Aorta (tissue), 5 donors: ENCODE data around the gene RNF141. TPM values are rescaled to one million over a fixed set of nuclear protein-coding genes. Genes with fewer than 3 reads are reported as not detected.
A peak's percentile ranks its signal among the peaks of the same experiment; 100 is the strongest.

Source experiments
- ATAC-seq: fragments of 200-7000 bp; cut with Tn5 transposase; one replicate; pipeline ENCODE4 v1.9.1; 2022; ENCODE audit warnings: moderate library complexity; ENCODE audit not compliant: low FRiP score
- DNase-seq, 2 donors: peaks; one replicate each; pipeline ENCODE4 v3.0.0-alpha.2; 2020
- H3K27ac ChIP-seq, 2 donors: one replicate each; pipeline ENCODE4 v1.5.1; 2013; ENCODE audit warnings: low read length in 2 of 2, mild to moderate bottlenecking in 2 of 2, moderate library complexity in 2 of 2, control low read depth in 1 of 2, inconsistent platforms in 1 of 2, low read depth in 1 of 2
- H3K27me3 ChIP-seq, 2 donors: one replicate each; pipeline ENCODE4 v1.6.1; 2013; ENCODE audit warnings: control low read depth in 1 of 2, low read length in 1 of 2, mild to moderate bottlenecking in 1 of 2, moderate library complexity in 1 of 2; ENCODE audit not compliant: insufficient read depth in 2 of 2, control insufficient read depth in 1 of 2
- H3K36me3 ChIP-seq, 2 donors: one replicate each; pipeline ENCODE4 v1.6.1; 2013; ENCODE audit warnings: control low read depth in 1 of 2, low read length in 1 of 2, mild to moderate bottlenecking in 1 of 2; ENCODE audit not compliant: insufficient read depth in 2 of 2, control insufficient read depth in 1 of 2
- H3K4me1 ChIP-seq, 2 donors: one replicate each; pipeline ENCODE4 v1.6.1; 2013; ENCODE audit warnings: low read length in 2 of 2, control low read depth in 1 of 2, mild to moderate bottlenecking in 1 of 2, moderate library complexity in 1 of 2; ENCODE audit not compliant: insufficient read depth in 2 of 2, control insufficient read depth in 1 of 2
- H3K4me3 ChIP-seq, 2 donors: one replicate each; pipeline ENCODE4 v1.5.1; 2013; ENCODE audit warnings: low read length in 2 of 2, control low read depth in 1 of 2, mild to moderate bottlenecking in 1 of 2
- H3K9me3 ChIP-seq: one replicate; pipeline ENCODE4 v1.6.1; 2013; ENCODE audit warnings: mild to moderate bottlenecking, low read length; ENCODE audit not compliant: control insufficient read depth
- WGBS, 2 donors: extraction: QIAGEN DNeasy Blood & Tissue Kit; methylation state at CpG; one replicate each; pipeline ENCODE4 v1.1.7; 2013; 5-methylcytosine and 5-hydroxymethylcytosine counted together
- intact Hi-C, 2 donors: fragments of 100-400 bp; cut with DNase I; formaldehyde crosslinking; loops; one replicate each; pipeline versions ENCODE4 v1.14.2 to v1.15.0; 2022
- polyA plus RNA-seq, 2 donors: library from polyadenylated mRNA; stranded (reverse); fragments of 200-250 nt; gene quantifications; one replicate each; pipeline ENCODE4 v1.2.3, GENCODE V29; 2013
- total RNA-seq, 2 donors: library from RNA; stranded (reverse); fragmentation: NEBNext Ultra II Directional; extraction: Animal tissue kit (Norgen Biotek cat#: 25700); gene quantifications; one replicate each; pipeline ENCODE4 v1.2.1, GENCODE V29; 2021
- donor health status: healthy with polysubstance abuse.
- donor health status: Bipolar disorder and iron deficiency.
- donor health status: DM: no; HTN: no; CAD: no.
- donor health status: DM: no; HTN: no; CAD: no.
- donor health status: DM: yes; HTN: yes; CAD: no.

The RNF141 gene
- total and polyA plus RNA-seq, 4 donors = 20.5 to 61.6 (median 51.1) TPM

DNA sequence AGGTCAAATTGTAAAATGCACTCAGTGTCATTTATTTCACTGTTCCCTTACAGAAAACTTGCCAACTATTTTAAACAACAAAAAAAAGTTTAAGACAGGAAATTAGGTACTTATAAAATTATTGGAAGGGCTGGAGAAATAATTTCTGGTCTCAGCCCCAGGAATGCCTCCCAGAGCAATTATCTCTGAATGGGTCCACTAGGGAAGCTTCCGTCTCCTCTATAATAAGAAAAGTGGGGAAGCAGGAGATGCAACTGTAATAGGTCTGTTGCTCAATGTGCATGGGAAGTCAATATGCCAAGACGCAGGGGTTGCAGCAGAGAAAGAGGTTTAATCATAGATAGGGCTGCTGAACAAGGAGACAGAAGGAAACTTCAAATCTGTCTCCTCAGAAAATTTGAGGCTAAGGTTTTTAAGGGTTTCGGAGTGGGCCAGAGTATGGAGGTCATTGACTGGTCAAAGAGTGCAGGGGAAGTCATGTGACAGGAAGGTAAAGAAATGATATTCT is 10.9 kb upstream of the RNF141 start:
- WGBS, 2 donors = 93 to 96% methylated on average over 3 of the region's 3 CpGs
- ATAC-seq (no peak), DNase-seq (no peak)
- Histone ChIP-seq H3K27ac (no peak overlapping the region), H3K4me3 (no peak overlapping the region), H3K27me3 (no peaks in the 10 kb centered on the region), H3K9me3 (peaks cover 1% of the 10 kb centered on the region), H3K4me1 (no peaks in the 10 kb centered on the region), H3K36me3 (no peaks in the 10 kb centered on the region)
- intact Hi-C loops = no loop called here

DNA sequence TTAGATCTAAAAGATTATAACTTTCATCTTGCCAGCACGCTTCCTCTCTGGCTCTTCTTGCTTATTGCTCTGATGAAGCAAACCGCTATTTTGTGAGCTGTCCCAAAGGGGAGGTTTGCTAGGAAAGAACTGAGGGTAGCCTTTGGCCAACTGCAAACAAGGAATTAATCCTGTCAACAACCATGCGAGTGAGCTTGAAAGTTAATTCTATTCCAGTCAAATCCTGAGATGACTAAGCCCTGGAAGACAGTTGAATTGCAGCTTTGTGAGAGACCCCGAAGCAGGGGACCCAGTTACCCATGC is 10.3 kb upstream of the RNF141 start:
- Histone ChIP-seq H3K27ac (no peak overlapping the region), H3K36me3 (no peaks in the 10 kb centered on the region), H3K4me3 (no peak overlapping the region), H3K9me3 (peaks cover 1% of the 10 kb centered on the region), H3K4me1 (no peaks in the 10 kb centered on the region), H3K27me3 (no peaks in the 10 kb centered on the region)
- no peak for ATAC-seq
- intact Hi-C loops = no loop called here
- DNase-seq = no peak
- 78 to 90% methylated on average over 4 of the region's 4 CpGs for WGBS, 2 donors

DNA sequence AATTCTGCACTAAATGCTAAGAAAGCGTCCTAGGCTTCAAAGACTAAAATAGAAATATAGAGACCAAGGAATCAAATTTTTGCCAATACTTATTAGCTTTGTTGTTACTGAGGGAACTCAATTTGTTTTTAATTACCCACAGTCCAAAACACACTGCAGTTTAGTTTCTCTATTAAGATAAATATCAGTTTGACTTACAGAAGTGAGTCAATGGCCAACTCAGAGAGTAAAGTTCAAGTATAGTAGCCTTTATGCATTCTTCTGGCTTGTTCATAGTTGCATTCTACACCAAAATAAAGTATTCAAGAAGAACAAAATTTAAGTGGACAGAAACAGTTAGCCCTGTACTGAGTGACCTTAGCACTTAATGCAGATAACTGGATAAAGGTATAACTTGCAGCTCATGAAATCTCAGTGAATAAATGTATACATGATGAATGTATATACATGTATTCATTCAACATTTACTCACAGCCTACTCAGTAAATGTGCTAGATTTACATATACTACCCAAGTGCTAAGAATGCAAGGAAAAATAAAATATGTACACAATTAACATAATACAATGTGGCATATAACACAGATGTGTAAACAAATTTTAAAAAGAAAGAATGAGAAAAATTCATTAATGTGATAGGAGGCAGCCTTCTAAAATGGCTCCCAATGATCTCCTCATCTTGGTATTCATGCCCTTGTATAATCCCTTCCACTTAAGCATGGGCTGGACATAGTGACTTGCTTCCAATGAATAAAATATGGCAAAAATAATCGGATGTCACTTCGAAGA is 9.7 kb upstream of the RNF141 start:
- no peak for ATAC-seq
- WGBS, 2 donors = 87 to 92% methylated on average over 3 of the region's 3 CpGs
- no peaks in the 10 kb centered on the region for H3K27me3 ChIP-seq
- no peak for DNase-seq
- no peaks in the 10 kb centered on the region for H3K36me3 ChIP-seq
- H3K4me1 ChIP-seq = no peaks in the 10 kb centered on the region
- H3K27ac ChIP-seq = no peak overlapping the region
- H3K9me3 ChIP-seq = peaks cover 1% of the 10 kb centered on the region
- intact Hi-C loops = no loop called here
- H3K4me3 ChIP-seq = no peak overlapping the region

DNA sequence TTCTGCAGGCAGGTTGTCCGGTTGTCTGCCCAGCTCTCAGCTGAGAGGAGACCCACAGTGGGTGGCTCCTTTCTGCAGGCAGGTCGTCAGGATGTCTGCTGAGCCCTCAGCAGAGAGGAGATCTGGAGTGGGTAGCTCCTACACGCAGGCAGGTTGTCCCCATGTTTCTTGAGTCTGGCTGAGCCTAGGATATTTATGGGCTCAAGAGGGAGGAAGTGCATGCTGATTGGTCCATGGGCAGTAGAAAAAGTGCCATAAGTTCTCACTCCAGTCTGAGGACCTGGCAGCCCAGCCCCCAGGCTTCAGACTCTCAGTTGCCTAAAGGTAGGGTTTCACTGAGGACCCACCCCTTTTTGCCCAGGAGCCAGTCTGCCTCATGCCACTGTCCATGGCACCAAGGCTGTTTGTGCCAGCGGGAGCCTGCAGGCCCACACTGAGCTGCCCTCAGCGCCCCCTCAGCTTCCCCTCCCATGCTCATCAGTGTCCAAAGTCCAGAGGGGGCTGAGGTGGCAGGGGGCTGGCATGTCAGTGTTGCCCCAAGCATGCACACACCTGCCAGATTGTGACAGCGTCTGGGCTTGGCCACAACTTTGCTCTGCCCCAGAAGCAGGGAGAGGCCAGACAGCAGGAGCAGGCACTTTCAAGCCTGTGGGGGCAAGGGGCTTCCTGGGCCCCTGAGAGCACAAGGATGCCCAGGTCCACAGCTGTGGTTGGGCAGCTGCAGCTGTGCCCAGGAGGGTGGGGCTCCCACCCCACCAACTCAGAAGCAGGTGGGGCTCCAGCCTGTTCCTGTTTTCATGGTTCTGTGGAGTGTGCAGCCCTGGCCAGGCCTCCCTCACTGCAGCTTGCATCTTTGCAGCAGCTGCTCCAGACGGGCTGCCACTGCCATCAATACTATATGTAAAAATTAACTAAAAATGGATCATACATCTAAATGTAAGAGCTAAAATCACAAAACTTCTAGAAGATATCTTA is 3.8 kb upstream of the RNF141 start:
- WGBS, 2 donors = 91 to 93% methylated on average over 7 of the region's 7 CpGs
- H3K27me3 ChIP-seq = no peaks in the 10 kb centered on the region
- intact Hi-C loops = no loop called here
- ATAC-seq (no peak), DNase-seq (peak in 1 of 2 donors; percentile 34)
- no peaks in the 10 kb centered on the region for H3K4me1 ChIP-seq
- no peaks in the 10 kb centered on the region for H3K36me3 ChIP-seq
- H3K27ac ChIP-seq = no peak overlapping the region
- H3K9me3 ChIP-seq = no peaks in the 10 kb centered on the region
- no peak overlapping the region for H3K4me3 ChIP-seq

DNA sequence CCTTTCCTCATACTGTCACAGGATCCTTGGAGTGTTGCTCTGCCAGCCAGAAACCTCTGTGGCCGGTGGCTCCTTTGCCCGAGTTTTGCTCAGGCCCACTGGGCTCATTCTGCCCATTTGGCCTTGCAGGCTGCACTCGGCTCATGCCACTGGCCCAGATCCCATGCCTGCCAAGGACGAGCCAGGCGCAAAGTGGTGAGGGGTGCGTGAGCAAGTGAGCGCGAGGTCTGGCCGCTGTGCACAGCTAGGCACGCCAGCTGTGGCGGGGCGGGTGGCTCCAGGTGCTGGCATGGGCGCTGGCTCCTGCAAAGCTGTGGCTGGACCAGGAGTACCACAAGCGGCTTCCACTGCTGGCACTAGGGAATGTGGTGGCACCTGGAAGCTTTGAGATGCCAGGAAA is 2.8 kb upstream of the RNF141 start:
- Histone ChIP-seq H3K27ac (no peak overlapping the region), H3K9me3 (no peaks in the 10 kb centered on the region), H3K4me3 (no peak overlapping the region), H3K4me1 (no peaks in the 10 kb centered on the region), H3K27me3 (no peaks in the 10 kb centered on the region), H3K36me3 (no peaks in the 10 kb centered on the region)
- DNase-seq (peak in 1 of 2 donors; percentile 29), ATAC-seq (no peak)
- intact Hi-C loops = no loop called here
- 95 to 97% methylated on average over 14 of the region's 14 CpGs for WGBS, 2 donors

DNA sequence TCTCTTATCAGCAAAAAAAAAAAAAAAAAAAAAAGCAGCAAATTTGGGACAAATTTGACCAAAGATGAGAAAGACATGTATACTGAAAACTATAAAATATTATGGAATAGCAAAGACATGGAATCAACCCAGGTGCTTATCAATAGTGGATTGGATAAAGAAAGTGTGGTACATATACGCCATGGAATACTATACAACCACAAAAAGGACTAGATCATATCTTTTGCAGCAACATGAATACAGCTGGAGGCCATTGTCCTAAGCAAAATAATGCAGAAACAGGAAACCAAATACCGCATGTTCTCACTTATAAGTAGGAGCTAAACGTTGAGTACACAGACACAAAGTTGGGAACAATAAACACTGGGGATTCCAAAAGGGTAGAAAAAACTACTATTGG is 1.8 kb upstream of the RNF141 start:
- WGBS, 2 donors = 95% methylated on average over 3 of the region's 3 CpGs
- H3K27me3 ChIP-seq = no peaks in the 10 kb centered on the region

DNA sequence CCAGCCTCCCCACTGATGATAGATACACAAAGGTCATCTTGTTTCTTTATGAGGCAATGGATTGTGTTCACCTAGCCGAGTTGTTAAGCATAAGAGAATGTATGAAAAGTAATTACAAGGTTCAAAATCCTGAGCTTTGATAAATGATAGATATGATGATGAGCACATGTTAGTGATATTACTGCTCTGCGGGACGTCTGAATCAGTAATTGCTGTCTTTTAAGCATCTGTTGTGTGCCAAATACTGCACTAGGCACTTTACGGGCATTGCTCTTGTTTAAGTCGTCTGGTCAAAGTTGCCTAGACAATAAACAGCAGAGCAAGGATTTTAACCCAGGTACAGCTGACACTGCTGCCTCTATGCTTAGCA is 559 bp upstream of the RNF141 start:
- intact Hi-C loops = no loop called here
- no peak overlapping the region for H3K27ac ChIP-seq
- 57 to 68% methylated on average over 5 of the region's 5 CpGs for WGBS, 2 donors
- H3K4me1 ChIP-seq = peaks cover 0 to 8% of the 10 kb centered on the region in 2 donors
- no peak overlapping the region for H3K4me3 ChIP-seq
- ATAC-seq = no peak
- no peaks in the 10 kb centered on the region for H3K27me3 ChIP-seq
- no peak for DNase-seq
- no peaks in the 10 kb centered on the region for H3K9me3 ChIP-seq
- H3K36me3 ChIP-seq = no peaks in the 10 kb centered on the region

More for the DNA sequence above, 1.8 kb upstream of the RNF141 start:
- Histone ChIP-seq H3K27ac (no peak overlapping the region), H3K4me3 (no peak overlapping the region), H3K9me3 (no peaks in the 10 kb centered on the region), H3K4me1 (peaks cover 0 to 5% of the 10 kb centered on the region in 2 donors), H3K36me3 (no peaks in the 10 kb centered on the region)
- ATAC-seq (no peak), DNase-seq (no peak)
- intact Hi-C loops = no loop called here

DNA sequence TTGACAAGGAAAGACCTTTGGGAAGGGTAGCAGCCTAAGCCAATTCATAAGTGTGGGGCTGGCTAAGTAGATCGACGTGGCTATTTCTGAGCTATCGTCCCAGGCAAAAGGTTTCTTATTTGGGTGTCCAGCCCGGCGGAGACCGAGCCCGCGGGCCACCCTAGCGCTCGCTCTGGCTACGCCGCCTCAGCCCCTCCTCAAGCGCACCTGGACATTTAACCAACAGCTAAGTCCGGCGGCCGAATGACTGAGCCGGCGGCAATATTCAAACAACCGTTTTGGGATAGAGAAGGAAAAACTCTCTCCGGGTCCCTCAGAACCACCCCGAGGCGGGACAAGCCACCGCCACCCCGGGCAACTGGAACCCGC is 457 bp downstream of the RNF141 start:
- intact Hi-C loops = no loop called here
- Histone ChIP-seq H3K4me1 (peaks cover 0 to 14% of the 10 kb centered on the region in 2 donors), H3K9me3 (no peaks in the 10 kb centered on the region), H3K27ac (peak overlapping the region; percentile 57 to 92), H3K36me3 (no peaks in the 10 kb centered on the region), H3K4me3 (peak overlapping the region; percentile 84 to 93), H3K27me3 (no peaks in the 10 kb centered on the region)
- 0% methylated on average over 25 of the region's 25 CpGs for WGBS, 2 donors
- ATAC-seq (peak; percentile 69), DNase-seq (no peak)
